A549 (cell line): ENCODE measurements around the gene CNTN1.

Source experiments
- BCL3 ChIP-seq: fragments of >200 bp; sonication (Bioruptor Twin); formaldehyde crosslinking; IDR thresholded peaks from 3 replicates; pipeline ENCODE4 v1.6.1; 2016
- CEBPB ChIP-seq, 2 experiments: fragments of >200 bp in 1 of 2; sonication (Bioruptor Twin) in 1 of 2; formaldehyde crosslinking in 1 of 2; IDR thresholded peaks; 2 replicates each; pipeline ENCODE4 v1.6.1; 2012 to 2016
- CHD4 ChIP-seq: fragments of 200-600 bp; sonication (generic); IDR thresholded peaks from 2 replicates; pipeline ENCODE4 v1.6.1; 2016; ENCODE audit warnings: antibody characterized with exemption, mild to moderate bottlenecking, borderline replicate concordance
- FOSB ChIP-seq: fragments of 250-450 bp; sonication (Bioruptor Pico); IDR thresholded peaks from 2 replicates; pipeline ENCODE4 v1.5.0; 2020; ENCODE audit warnings: mild to moderate bottlenecking, moderate library complexity
- JUN ChIP-seq, 2 experiments: fragments of >200 bp; sonication (Bioruptor Twin); formaldehyde crosslinking; IDR thresholded peaks; 2 replicates in 1 of 2; 3 replicates in 1 of 2; pipeline ENCODE4 v1.6.1; 2016 to 2017
- MAFK ChIP-seq: fragments of 450-650 bp; IDR thresholded peaks from 2 replicates; pipeline ENCODE4 v1.6.1; 2014; ENCODE audit not compliant: partially characterized antibody
- MYC ChIP-seq: IDR thresholded peaks from 2 replicates; pipeline ENCODE4 v1.6.1; 2012; ENCODE audit warnings: mild to moderate bottlenecking, inconsistent platforms, low read length, improper control_type of control experiment, borderline replicate concordance
- POLR2A ChIP-seq: IDR thresholded peaks from 2 replicates; pipeline ENCODE4 v1.6.1; 2012; ENCODE audit warnings: mild to moderate bottlenecking, low read length
- RAD21 ChIP-seq, 2 experiments: fragments of >200 bp in 1 of 2; sonication (Bioruptor Twin) in 1 of 2; formaldehyde crosslinking in 1 of 2; IDR thresholded peaks in 1 of 2; conservative IDR thresholded peaks in 1 of 2; 2 replicates in 1 of 2; 3 replicates in 1 of 2; pipeline ENCODE4 v1.6.1; 2012 to 2018; ENCODE audit warnings: inconsistent platforms in 1 of 2
- RCOR1 ChIP-seq: fragments of 150-350 bp; IDR thresholded peaks from 2 replicates; pipeline ENCODE4 v1.6.1; 2014; ENCODE audit warnings: antibody characterized with exemption, low read length, low read depth
- REST ChIP-seq: fragments of 200-600 bp; sonication (generic); IDR thresholded peaks from 2 replicates; pipeline ENCODE4 v1.6.1; 2016; ENCODE audit warnings: antibody characterized with exemption, mild to moderate bottlenecking, moderate library complexity
- RNF2 ChIP-seq: fragments of 200-600 bp; sonication (generic); IDR thresholded peaks from 2 replicates; pipeline ENCODE4 v1.6.1; 2016; ENCODE audit warnings: low read depth, mild to moderate bottlenecking, antibody characterized with exemption, moderate library complexity, borderline replicate concordance
- TF ChIP-seq, protein P1 (sequence below): fragments of >200 bp; sonication (Bioruptor Twin); formaldehyde crosslinking; IDR thresholded peaks from 3 replicates; pipeline ENCODE4 v1.5.1; 2016

- TF ChIP-seq POLR2A = no peak
- TF ChIP-seq FOSB (CRISPR knock-in tag) = no peak
- no peak for TF ChIP-seq REST
- TF ChIP-seq RNF2 = no peak
- TF ChIP-seq MYC = no peak
- TF ChIP-seq, protein P1, sequence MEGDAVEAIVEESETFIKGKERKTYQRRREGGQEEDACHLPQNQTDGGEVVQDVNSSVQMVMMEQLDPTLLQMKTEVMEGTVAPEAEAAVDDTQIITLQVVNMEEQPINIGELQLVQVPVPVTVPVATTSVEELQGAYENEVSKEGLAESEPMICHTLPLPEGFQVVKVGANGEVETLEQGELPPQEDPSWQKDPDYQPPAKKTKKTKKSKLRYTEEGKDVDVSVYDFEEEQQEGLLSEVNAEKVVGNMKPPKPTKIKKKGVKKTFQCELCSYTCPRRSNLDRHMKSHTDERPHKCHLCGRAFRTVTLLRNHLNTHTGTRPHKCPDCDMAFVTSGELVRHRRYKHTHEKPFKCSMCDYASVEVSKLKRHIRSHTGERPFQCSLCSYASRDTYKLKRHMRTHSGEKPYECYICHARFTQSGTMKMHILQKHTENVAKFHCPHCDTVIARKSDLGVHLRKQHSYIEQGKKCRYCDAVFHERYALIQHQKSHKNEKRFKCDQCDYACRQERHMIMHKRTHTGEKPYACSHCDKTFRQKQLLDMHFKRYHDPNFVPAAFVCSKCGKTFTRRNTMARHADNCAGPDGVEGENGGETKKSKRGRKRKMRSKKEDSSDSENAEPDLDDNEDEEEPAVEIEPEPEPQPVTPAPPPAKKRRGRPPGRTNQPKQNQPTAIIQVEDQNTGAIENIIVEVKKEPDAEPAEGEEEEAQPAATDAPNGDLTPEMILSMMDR = no peak
- TF ChIP-seq MAFK = no peak
- no peak for TF ChIP-seq JUN (IDR thresholded peaks at IDR 0.05)
- TF ChIP-seq CEBPB (IDR thresholded peaks at IDR 0.05) = no peak
- no peak for TF ChIP-seq RCOR1
- TF ChIP-seq CHD4 = no peak
- no peak for TF ChIP-seq BCL3
- no peak for TF ChIP-seq RAD21 (conservative IDR thresholded peaks at IDR 0.05 in 1 of 2, IDR thresholded peaks at IDR 0.05 in 1 of 2)
These were observed 399.9 kb downstream of the CNTN1 start for GRCh38 chr12:41092115-41092514.
